Transverse colon (tissue), 4 donors: ENCODE measurements around the gene EWSR1.

Experiments
- POLR2AphosphoS5 ChIP-seq, 3 donors: sonication (generic); formaldehyde crosslinking; IDR thresholded peaks; one replicate each; pipeline ENCODE4 v1.6.1; 2016; ENCODE audit warnings: antibody characterized with exemption in 3 of 3
- TF ChIP-seq, protein P1 (sequence below), 5 experiments: fragments of 200-600 bp in 3 of 5; fragments of 450-650 bp in 2 of 5; sonication (generic) in 3 of 5; IDR thresholded peaks; 1 replicate in 2 of 5; 2 replicates in 3 of 5; pipeline ENCODE4 v1.5.1; 2016 to 2017; ENCODE audit warnings: antibody characterized with exemption in 5 of 5, inconsistent platforms in 3 of 5, mild to moderate bottlenecking in 2 of 5, moderate library complexity in 1 of 5

DNA sequence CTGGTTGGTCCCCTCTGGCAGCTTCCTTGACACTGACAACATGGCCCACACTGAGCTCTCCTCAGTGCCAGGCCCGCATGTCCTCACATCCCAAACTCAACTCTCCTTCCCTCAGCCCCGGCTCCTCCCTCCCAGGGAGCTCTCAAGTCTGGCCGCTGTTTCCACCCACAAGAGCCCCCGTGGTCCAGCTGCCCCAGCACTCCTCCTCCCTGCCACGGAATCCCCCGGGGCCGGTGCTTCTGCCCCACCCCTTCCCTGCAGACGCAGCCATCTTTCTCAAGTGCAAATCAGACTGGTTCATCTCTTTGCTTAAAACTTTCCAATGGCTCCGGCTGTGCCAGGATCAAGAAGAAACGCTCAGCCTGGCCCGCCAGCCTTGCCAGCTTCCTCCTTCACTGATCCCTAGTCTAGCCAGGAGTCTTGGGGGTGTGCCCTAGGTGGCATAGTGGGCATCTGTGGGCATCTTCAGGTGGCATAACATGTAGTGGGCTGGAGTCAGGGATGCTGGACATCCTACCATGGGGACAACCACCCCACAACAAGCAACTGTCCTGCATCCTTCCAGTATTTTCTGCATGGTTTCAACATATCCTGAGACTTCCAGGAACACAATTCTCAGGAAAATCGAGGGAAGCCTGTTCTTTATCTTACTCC is 69.7 kb downstream of the EWSR1 start:
- TF ChIP-seq, protein P1, sequence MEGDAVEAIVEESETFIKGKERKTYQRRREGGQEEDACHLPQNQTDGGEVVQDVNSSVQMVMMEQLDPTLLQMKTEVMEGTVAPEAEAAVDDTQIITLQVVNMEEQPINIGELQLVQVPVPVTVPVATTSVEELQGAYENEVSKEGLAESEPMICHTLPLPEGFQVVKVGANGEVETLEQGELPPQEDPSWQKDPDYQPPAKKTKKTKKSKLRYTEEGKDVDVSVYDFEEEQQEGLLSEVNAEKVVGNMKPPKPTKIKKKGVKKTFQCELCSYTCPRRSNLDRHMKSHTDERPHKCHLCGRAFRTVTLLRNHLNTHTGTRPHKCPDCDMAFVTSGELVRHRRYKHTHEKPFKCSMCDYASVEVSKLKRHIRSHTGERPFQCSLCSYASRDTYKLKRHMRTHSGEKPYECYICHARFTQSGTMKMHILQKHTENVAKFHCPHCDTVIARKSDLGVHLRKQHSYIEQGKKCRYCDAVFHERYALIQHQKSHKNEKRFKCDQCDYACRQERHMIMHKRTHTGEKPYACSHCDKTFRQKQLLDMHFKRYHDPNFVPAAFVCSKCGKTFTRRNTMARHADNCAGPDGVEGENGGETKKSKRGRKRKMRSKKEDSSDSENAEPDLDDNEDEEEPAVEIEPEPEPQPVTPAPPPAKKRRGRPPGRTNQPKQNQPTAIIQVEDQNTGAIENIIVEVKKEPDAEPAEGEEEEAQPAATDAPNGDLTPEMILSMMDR (IDR thresholded peaks at IDR 0.05), result no peak
- TF ChIP-seq POLR2AphosphoS5 (IDR thresholded peaks at IDR 0.05), result no peak
